ENCODE results near the gene GNG14. TPM values are rescaled to one million over a fixed set of nuclear protein-coding genes. Genes with fewer than 3 reads are reported as not detected.

The GNG14 gene
- total RNA-seq, 1 experiment from 2014 or later, result not detected

- Histone ChIP-seq H3K27ac (ENCODE audit: low read depth, low read length) (no peak overlapping the region), H3K36me3 (ENCODE audit: control insufficient read depth in 1 of 2, insufficient read depth in 2 of 2, low read length in 2 of 2) (peaks cover 0 to 10% of the 10 kb centered on the region in 2 experiments; a peak in 2 of 4 replicates), H3K4me2 (ENCODE audit: low read length) (no peak overlapping the region), H3K27me3 (ENCODE audit: insufficient read depth, low read length) (no peaks in the 10 kb centered on the region), H4K20me1 (ENCODE audit: insufficient read depth) (no peaks in the 10 kb centered on the region), H3K9me2 (ENCODE audit: insufficient read depth) (no peaks in the 10 kb centered on the region), H3K4me3 (replicated peaks in 1 of 2; ENCODE audit: low read depth in 1 of 2, low read length in 2 of 2) (no peak overlapping the region), H2AFZ (ENCODE audit: low read depth, low read length, poor library complexity, severe bottlenecking) (no peak overlapping the region), H3K9me3 (ENCODE audit: control insufficient read depth in 1 of 2, insufficient read depth in 1 of 2, low read depth in 1 of 2, low read length in 2 of 2) (no peaks in the 10 kb centered on the region), H3K4me1 (ENCODE audit: control insufficient read depth in 1 of 2, insufficient read depth in 2 of 2, low read length in 2 of 2) (peaks cover 14 to 28% of the 10 kb centered on the region in 2 experiments), H3K79me2 (ENCODE audit: insufficient read depth, low read length) (peaks cover 14% of the 10 kb centered on the region; the same call in 1 of the 2 replicates), H3K9ac (ENCODE audit: low read length) (no peak overlapping the region)
- no peak for DNase-seq (ENCODE audit: low read depth, low spot score)
- intact Hi-C loops (cut with micrococcal nuclease), result loop anchor here (5.0 to 10.0 kb wide), 2 partner anchors 52 to 740 kb away; partner anchors contain the start of genes ZNF490, ZNF700 and ZNF791
- ChIA-PET RAD21 (ENCODE audit: low non-redundant PET in 1 of 2, low total read pairs in 2 of 2, uncharacterized antibody in 2 of 2, unreplicated experiment in 2 of 2) (no interaction called here), POLR2A (no interaction called here), CTCF (interaction anchor here (0.9 kb wide), 1 partner anchor 12 kb away, joined by 4 read pairs; no protein-coding TSS in a partner anchor)
- TF ChIP-seq FOSL1 (IDR thresholded peaks at IDR 0.05; ENCODE audit: low read depth), result no peak
- TF ChIP-seq SRF (IDR thresholded peaks at IDR 0.05; ENCODE audit: low read depth), result no peak
- TF ChIP-seq ZNF274 (IDR thresholded peaks at IDR 0.05; ENCODE audit: low read depth, low read length), result no peak
- no peak for TF ChIP-seq EGR1 (IDR thresholded peaks at IDR 0.05; ENCODE audit: low read depth)
- no peak for TF ChIP-seq REST (IDR thresholded peaks at IDR 0.05; ENCODE audit: low read depth)
- ATAC-seq, result peak; percentile 50
- no TSS peak for BruUV-seq (replicated peaks)
Measured at GRCh38 chr19:12664406-12665280, 23.2 kb upstream of the GNG14 start.
